Measurements from ENCODE around the gene PARP8.

PARP8 gene

DNA sequence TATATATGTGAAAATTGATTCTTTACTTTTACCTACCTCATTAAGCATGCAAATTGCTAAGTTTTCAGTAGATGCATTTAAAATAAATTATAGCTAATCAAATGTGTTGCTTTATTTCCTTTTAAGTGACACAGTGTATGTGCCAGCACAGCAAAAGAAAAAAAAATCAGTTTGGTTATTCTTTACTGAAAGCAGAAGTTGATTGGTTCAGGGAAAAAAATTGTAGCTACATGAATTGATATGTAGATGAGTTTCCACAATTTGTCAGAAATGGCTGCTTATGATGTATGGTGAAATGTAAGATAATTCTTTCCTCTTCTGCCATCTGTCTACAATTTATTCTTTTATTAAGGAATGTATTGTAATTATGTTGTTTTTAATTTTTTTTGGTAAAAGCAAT lies 57.8 kb downstream of the PARP8 start:
- H3K9me3 ChIP-seq, result no peaks in the 10 kb centered on the region
- in situ Hi-C loops (cut with MboI; ENCODE audit: low sequenced_read_pairs), result no loop called here
- H3K36me3 ChIP-seq (replicated peaks), result no peaks in the 10 kb centered on the region
- peaks cover 26% of the 10 kb centered on the region for H3K27me3 ChIP-seq (ENCODE audit: low read depth)
- no peak overlapping the region for H3K4me3 ChIP-seq
- DNase-seq (ENCODE audit: low spot score in 2 of 2), result no peak
- peaks cover 8% of the 10 kb centered on the region for H3K4me1 ChIP-seq

DNA sequence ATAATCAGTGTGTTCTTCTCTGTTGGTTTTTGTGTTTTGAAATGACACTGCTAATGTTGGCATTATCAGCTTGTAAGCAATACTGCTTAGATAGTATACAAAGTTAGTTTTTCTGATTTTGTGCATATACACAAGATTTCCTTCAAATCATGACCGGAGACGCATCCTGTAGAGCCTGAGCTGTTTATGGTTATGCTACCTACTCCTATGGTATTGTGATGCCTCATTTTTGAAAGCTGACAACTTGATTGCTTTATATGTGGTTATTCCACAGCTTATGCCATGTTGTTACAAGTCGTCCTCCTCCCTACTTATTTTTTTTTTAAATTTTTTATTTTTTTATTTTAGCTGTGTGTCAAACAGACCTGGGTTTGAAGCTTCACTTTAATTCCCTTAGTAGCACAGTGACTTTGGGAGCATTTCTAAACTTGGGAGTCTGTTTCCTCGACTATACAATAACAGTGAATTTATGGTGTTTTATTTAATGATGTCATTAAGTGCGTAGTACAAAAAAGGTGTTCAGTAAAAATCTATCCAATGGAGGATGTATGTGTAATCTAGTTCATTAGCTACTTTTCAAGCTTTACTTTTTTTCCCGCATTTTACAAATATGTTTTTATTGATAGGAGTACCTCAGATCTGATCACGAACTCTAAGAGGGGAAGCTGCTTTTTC lies 59.5 kb downstream of the PARP8 start:
- Histone ChIP-seq H3K4me1 (no peaks in the 10 kb centered on the region), H3K9me3 (no peaks in the 10 kb centered on the region), H3K4me3 (no peak overlapping the region), H3K36me3 (replicated peaks) (no peaks in the 10 kb centered on the region), H3K27me3 (ENCODE audit: low read depth) (peaks cover 28% of the 10 kb centered on the region)
- no peak for DNase-seq (ENCODE audit: low spot score in 2 of 2)
- in situ Hi-C loops (cut with MboI; ENCODE audit: low sequenced_read_pairs), result no loop called here

DNA sequence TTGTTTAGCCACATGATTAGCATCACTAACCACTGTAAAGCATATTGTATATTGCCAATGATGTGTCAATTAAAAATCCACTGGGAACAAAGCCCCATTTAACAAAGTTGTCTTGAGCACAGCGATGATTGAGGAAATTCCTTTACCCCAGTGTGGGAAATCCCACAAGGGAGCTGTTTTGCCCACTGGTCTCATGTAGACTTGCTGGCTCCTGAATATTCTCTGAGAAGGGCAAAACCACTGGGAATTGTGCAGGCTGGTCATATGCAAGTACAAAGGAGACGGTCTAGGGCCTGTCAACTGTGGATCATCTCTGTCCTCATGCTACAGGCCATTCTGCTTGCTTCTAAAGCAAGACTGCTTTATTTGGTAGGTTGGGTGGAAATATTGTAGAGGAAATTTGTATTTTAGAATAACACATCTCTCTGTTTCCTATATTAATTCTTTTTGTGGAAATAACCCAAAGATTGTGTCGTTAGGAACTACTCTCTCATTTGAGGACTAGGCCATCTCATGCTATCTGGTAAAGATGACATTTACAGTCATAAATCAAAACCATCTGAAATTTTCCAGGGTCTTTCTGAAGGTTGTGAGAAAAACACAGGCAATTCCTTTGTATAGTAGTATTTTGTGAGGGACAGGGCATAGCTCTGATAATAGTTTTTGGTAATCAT lies 60.2 kb downstream of the PARP8 start:
- in situ Hi-C loops (cut with MboI; ENCODE audit: low sequenced_read_pairs), result no loop called here
- Histone ChIP-seq H3K27me3 (ENCODE audit: low read depth) (peaks cover 28% of the 10 kb centered on the region), H3K36me3 (replicated peaks) (no peaks in the 10 kb centered on the region), H3K9me3 (no peaks in the 10 kb centered on the region), H3K4me1 (no peaks in the 10 kb centered on the region), H3K4me3 (no peak overlapping the region)
- DNase-seq (ENCODE audit: low spot score in 2 of 2), result no peak

DNA sequence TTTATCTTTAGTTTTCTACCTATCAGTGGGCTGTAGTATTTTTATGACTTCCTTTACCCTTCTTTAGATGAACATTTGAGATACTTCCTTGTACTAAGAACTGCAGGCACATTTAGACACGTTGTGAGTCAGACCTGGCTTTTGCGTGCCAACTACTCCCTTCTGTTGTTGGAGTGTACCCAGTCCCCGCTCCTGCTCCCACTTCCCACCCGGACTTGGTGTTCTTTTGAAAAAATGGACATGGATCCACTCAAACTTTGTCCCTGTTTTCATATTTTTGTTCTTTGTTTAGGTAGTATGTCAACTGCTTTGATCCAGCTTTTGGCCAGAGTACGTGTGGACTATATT lies 60.7 kb downstream of the PARP8 start:
- in situ Hi-C loops (cut with MboI; ENCODE audit: low sequenced_read_pairs), result no loop called here
- DNase-seq (ENCODE audit: low spot score in 2 of 2), result no peak
- no peak overlapping the region for H3K4me3 ChIP-seq
- H3K27me3 ChIP-seq (ENCODE audit: low read depth), result peaks cover 28% of the 10 kb centered on the region
- no peaks in the 10 kb centered on the region for H3K4me1 ChIP-seq
- no peaks in the 10 kb centered on the region for H3K36me3 ChIP-seq (replicated peaks)
- H3K9me3 ChIP-seq, result no peaks in the 10 kb centered on the region

DNA sequence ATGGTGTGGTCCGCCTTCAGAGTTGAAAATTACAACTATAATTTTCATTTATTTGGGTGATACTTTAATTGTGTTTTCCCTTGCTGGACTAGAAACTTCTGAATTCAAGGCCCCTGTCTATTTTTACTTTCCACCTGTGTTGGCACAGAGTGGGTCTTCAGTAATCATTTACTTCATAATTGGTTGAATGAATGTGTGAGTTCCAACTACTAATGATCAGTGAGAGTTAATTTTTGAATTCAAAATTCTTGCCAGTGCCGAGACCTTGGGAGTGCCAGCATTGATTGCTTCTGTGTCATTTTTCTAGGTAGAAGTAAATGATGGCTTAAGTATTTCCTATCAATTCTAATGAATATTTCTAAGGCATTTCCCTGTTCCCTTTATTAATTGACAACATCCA lies 61.4 kb downstream of the PARP8 start:
- H3K9me3 ChIP-seq, result no peaks in the 10 kb centered on the region
- DNase-seq (ENCODE audit: low spot score in 2 of 2), result no peak
- H3K4me1 ChIP-seq, result no peaks in the 10 kb centered on the region
- no peaks in the 10 kb centered on the region for H3K36me3 ChIP-seq (replicated peaks)
- peaks cover 24% of the 10 kb centered on the region for H3K27me3 ChIP-seq (ENCODE audit: low read depth)
- in situ Hi-C loops (cut with MboI; ENCODE audit: low sequenced_read_pairs), result no loop called here
- no peak overlapping the region for H3K4me3 ChIP-seq

DNA sequence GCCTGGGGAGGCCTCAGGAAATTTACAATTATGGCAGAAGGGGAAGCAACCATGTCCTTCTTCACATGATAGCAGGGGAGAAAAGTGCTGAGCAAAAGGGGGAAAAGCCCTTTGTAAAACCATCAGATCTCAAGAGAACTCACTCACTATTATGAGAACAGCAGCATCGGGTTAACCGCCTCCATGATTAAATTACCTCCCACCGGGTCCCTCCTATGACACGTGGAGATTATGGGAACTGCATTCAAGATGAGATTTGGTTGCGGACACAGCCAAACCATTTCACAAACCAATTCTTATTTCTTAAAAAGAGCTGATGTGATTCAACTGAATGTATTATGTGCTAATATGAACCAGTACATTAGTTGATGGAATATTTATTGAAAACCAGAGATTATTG lies 63.9 kb downstream of the PARP8 start:
- Histone ChIP-seq H3K4me3 (no peak overlapping the region), H3K4me1 (no peaks in the 10 kb centered on the region), H3K9me3 (no peaks in the 10 kb centered on the region), H3K36me3 (replicated peaks) (no peaks in the 10 kb centered on the region), H3K27me3 (ENCODE audit: low read depth) (peaks cover 9% of the 10 kb centered on the region; the same call in 1 of the 2 replicates)
- no peak for DNase-seq (ENCODE audit: low spot score in 2 of 2)
- in situ Hi-C loops (cut with MboI; ENCODE audit: low sequenced_read_pairs), result no loop called here

DNA sequence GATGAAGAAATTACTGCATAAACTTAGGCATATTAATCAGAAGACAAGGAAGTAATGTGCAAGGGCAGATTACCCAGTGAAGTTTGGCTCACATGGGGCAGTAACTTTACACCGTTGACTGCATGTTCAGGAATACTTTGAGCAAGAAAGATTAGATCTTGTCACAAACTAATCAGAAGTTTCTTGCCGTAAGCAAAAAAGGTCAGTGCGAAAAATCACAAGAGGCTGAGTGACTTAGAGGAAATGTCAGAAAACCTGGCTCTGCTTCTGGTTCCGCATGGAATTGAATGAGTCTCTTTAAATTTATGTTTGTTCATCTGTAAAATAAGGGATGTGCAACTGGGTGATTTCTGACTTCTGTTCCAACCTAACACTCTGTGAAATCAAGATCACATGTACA lies 64.4 kb downstream of the PARP8 start:
- H3K9me3 ChIP-seq, result no peaks in the 10 kb centered on the region
- no peaks in the 10 kb centered on the region for H3K4me1 ChIP-seq
- no peaks in the 10 kb centered on the region for H3K36me3 ChIP-seq (replicated peaks)
- in situ Hi-C loops (cut with MboI; ENCODE audit: low sequenced_read_pairs), result no loop called here
- DNase-seq (ENCODE audit: low spot score in 2 of 2), result no peak
- H3K27me3 ChIP-seq (ENCODE audit: low read depth), result peaks cover 4% of the 10 kb centered on the region; the same call in 1 of the 2 replicates
- no peak overlapping the region for H3K4me3 ChIP-seq

DNA sequence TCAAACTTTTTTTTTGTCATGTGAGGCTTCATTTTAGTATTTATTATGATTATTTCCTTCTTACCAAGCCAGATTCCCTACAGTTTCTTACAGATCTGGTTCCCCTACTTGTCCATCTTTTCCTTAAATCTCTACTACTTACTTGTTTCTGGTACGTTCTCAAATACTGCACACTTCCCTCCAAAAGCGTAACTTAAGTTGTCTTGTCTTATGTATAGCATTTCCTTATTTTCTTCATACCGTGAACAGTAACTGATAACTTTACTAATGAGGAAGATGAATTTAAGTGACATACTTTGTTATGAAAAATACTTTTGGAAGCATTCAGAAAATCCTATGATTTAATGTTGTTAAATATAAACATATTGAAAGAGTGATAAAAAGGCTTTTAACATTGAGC lies 67.3 kb downstream of the PARP8 start:
- Histone ChIP-seq H3K4me1 (peaks cover 2% of the 10 kb centered on the region; the same call in 1 of the 2 replicates), H3K27me3 (ENCODE audit: low read depth) (0 out of 2 replicates have a peak, but pooled peaks cover 3% of the 10 kb centered on the region), H3K4me3 (no peak overlapping the region), H3K36me3 (replicated peaks) (no peaks in the 10 kb centered on the region), H3K9me3 (no peaks in the 10 kb centered on the region)
- in situ Hi-C loops (cut with MboI; ENCODE audit: low sequenced_read_pairs), result no loop called here
- DNase-seq (ENCODE audit: low spot score in 2 of 2), result no peak

DNA sequence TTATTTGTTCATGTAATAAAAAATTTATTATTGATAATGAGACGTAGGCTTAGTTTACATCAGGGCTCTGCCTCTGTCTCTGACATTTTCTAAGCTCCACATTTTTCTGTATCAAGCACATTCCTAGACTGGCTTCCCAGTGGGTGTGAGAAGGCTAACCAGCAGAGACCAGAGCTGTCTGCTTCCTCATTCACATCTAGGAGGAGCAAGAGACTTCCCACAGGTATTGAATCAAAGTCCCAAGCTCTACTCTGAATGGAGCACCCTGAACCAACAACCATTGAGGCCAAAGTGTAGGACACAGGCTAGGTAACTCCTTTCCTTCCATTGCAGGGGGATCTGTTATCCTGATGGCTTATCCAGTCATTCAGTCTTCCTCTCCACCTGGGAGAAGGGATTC lies 72.4 kb downstream of the PARP8 start:
- H3K9me3 ChIP-seq, result no peaks in the 10 kb centered on the region

DNA sequence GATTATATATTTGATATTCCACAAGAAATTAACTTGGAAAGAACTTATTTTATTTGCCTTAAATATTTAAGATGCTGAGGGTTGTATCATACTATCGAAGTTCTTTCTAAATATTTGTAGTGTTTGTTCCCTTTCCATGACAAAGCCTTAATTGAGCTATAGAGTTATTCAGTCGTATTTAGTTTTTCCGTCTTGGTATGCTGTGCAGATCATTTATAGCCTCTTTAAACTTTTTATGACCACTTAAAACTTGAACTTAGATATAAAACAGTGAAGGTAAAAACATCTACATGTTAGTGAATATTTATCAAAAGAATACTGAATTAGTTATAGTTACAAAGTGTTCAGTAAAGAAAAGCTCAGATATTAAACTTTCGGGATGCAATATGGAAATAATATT lies 74.4 kb downstream of the PARP8 start:
- no peaks in the 10 kb centered on the region for H3K27me3 ChIP-seq (ENCODE audit: low read depth)
- H3K4me3 ChIP-seq, result no peak overlapping the region
- in situ Hi-C loops (cut with MboI; ENCODE audit: low sequenced_read_pairs), result no loop called here
- H3K9me3 ChIP-seq, result no peaks in the 10 kb centered on the region
- peaks cover 2% of the 10 kb centered on the region; the same call in 1 of the 2 replicates for H3K4me1 ChIP-seq
- no peaks in the 10 kb centered on the region for H3K36me3 ChIP-seq (replicated peaks)
- no peak for DNase-seq (ENCODE audit: low spot score in 2 of 2)

More for the DNA sequence above, 72.4 kb downstream of the PARP8 start:
- in situ Hi-C loops (cut with MboI; ENCODE audit: low sequenced_read_pairs), result no loop called here
- no peaks in the 10 kb centered on the region for H3K36me3 ChIP-seq (replicated peaks)
- H3K4me3 ChIP-seq, result no peak overlapping the region
- DNase-seq (ENCODE audit: low spot score in 2 of 2), result no peak
- H3K27me3 ChIP-seq (ENCODE audit: low read depth), result no peaks in the 10 kb centered on the region
- peaks cover 2% of the 10 kb centered on the region; the same call in 1 of the 2 replicates for H3K4me1 ChIP-seq

DNA sequence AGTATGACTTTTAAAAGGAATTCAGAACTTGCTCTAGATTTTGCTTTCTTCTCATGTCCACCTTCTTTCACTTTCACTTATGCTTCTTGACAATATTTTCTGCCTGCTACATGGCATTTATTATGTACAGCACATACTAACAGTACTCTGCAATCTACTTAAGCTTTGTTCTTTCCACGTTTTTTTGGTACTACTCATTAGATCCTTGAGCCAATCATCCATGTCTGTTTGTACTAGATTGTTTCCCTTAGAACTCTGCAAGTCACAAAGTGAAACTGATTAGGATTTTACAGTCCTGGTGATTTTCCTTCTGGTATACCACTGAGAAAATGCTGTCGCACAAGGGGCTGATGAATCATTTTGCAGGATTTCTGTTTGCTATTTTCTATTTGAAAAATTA lies 78.3 kb downstream of the PARP8 start:
- H3K27me3 ChIP-seq (ENCODE audit: low read depth), result no peaks in the 10 kb centered on the region
- no peaks in the 10 kb centered on the region for H3K36me3 ChIP-seq (replicated peaks)
- H3K4me3 ChIP-seq, result no peak overlapping the region
- no peaks in the 10 kb centered on the region for H3K4me1 ChIP-seq
- in situ Hi-C loops (cut with MboI; ENCODE audit: low sequenced_read_pairs), result no loop called here
- no peaks in the 10 kb centered on the region for H3K9me3 ChIP-seq
- no peak for DNase-seq (ENCODE audit: low spot score in 2 of 2)

DNA sequence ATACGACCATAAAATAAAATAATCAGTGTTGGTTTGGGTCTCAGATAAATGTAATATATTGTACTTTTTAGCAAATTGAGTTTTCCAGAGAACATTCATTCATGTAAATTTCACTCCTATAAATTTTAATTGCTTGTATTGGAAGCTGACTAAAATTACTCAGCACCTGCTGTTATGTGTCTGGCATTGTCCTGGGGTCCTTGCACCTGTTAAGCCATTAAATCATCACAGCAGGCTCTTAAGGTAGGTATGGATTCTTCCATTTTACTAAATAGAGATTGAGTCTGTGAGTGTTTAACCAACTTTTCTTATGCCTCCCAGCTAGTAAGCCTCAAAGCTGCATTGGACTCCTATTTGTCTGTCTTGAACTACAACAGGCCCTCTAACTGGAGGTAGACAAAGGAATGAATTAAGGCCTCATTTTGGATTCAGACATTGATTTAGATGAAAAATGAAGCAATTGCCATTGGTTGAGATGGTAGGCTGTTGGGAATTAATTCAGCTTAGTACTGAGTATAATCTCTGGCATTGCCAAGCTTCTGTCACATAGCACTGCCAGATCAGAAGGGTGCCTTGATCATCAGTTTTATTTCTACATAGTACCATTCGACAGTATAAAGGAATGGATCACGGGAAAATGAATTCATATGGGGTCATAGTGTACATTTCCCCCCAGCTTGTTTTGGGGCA lies 78.9 kb downstream of the PARP8 start:
- no peaks in the 10 kb centered on the region for H3K9me3 ChIP-seq
- no peaks in the 10 kb centered on the region for H3K27me3 ChIP-seq (ENCODE audit: low read depth)
- no peaks in the 10 kb centered on the region for H3K4me1 ChIP-seq
- DNase-seq (ENCODE audit: low spot score in 2 of 2), result no peak
- H3K4me3 ChIP-seq, result no peak overlapping the region
- no peaks in the 10 kb centered on the region for H3K36me3 ChIP-seq (replicated peaks)
- in situ Hi-C loops (cut with MboI; ENCODE audit: low sequenced_read_pairs), result no loop called here

DNA sequence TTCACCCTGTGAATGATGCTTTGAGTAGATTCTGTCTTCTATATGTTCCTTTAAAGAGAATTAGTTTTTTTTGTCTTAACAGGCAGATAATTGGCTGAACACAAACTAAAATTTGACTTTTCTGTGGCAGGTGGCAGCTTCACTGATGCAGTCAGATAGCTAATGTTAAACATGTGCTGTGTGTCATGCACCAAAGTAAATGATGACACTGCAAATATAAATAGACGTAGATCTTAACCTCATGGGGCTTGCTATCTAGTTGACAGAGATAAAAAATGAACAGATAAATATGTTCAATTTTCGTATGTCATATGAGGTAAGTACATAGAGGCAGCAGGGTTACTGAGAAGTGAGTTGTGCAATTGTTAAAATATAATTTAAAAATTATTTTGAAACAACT lies 82.7 kb downstream of the PARP8 start:
- Histone ChIP-seq H3K4me1 (no peaks in the 10 kb centered on the region), H3K27me3 (ENCODE audit: low read depth) (no peaks in the 10 kb centered on the region), H3K9me3 (no peaks in the 10 kb centered on the region), H3K4me3 (no peak overlapping the region), H3K36me3 (replicated peaks) (no peaks in the 10 kb centered on the region)
- DNase-seq (ENCODE audit: low spot score in 2 of 2), result no peak
- in situ Hi-C loops (cut with MboI; ENCODE audit: low sequenced_read_pairs), result no loop called here

DNA sequence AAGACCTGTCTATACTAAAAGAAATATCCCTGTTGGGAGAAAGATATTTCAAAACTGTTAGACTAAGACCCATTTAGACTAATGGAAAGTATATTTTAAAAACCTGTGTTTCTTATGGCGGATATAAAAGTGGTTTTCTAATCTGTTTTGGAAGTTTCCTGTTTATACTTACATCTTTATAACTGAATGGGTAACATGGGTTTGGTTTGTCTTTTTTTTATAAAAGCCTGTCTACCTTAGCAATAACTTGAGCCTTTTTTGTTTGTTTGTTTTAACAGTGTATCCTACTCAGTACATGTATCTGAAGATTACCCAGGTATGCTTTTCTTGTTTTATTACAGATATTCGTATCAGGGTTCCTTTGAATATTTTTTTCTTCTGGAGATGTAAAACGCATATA lies 83.4 kb downstream of the PARP8 start:
- Histone ChIP-seq H3K36me3 (replicated peaks) (no peaks in the 10 kb centered on the region), H3K27me3 (ENCODE audit: low read depth) (no peaks in the 10 kb centered on the region), H3K9me3 (no peaks in the 10 kb centered on the region), H3K4me3 (no peak overlapping the region), H3K4me1 (no peaks in the 10 kb centered on the region)
- in situ Hi-C loops (cut with MboI; ENCODE audit: low sequenced_read_pairs), result no loop called here
- no peak for DNase-seq (ENCODE audit: low spot score in 2 of 2)
